GM13976 (cell line): ENCODE measurements around the gene KPNA2.
"Not testable (repeated sequence)": the region's sequence is repeated elsewhere in the genome, so short reads cannot be mapped to it uniquely, and the experiment has no call there.

Source experiments
- DNase-seq: peaks from one replicate; pipeline ENCODE4 v3.0.0; 2012; ENCODE audit warnings: low spot score
- in situ Hi-C: fragments of 300-500 bp; cut with MboI; formaldehyde crosslinking; loops from one replicate; pipeline ENCODE4 v1.12.0; 2022; ENCODE audit warnings: low sequenced_read_pairs, mixed read lengths, inconsistent platforms; ENCODE audit not compliant: unreplicated experiment
- TF ChIP-seq, protein P1 (sequence below): IDR thresholded peaks from 2 replicates; pipeline ENCODE4 v1.5.1; 2012; ENCODE audit warnings: borderline replicate concordance, mild to moderate bottlenecking; ENCODE audit not compliant: insufficient read depth; ENCODE audit errors: extremely low read depth, missing control alignments, control extremely low read depth

Gene KPNA2

DNA sequence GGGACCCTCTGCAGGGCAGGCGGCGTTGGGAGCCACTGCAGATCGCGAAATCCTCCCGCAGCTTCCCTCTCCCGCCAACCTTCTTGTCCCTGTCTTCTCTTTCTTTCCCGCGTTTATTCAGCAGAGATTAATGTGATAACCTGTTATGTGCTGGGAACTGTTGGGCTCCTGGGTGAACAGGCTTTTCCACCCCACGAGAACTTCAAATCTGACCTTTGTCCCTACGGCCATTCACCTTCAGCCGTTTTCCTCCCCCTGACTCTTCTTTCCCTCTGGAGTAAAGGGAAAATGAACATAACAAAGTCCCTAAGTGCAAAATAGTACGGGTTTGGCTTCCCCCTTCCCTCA lies 15.2 kb upstream of the KPNA2 start:
- DNase-seq: no peak
- in situ Hi-C loops: no loop called here
- TF ChIP-seq, protein P1, sequence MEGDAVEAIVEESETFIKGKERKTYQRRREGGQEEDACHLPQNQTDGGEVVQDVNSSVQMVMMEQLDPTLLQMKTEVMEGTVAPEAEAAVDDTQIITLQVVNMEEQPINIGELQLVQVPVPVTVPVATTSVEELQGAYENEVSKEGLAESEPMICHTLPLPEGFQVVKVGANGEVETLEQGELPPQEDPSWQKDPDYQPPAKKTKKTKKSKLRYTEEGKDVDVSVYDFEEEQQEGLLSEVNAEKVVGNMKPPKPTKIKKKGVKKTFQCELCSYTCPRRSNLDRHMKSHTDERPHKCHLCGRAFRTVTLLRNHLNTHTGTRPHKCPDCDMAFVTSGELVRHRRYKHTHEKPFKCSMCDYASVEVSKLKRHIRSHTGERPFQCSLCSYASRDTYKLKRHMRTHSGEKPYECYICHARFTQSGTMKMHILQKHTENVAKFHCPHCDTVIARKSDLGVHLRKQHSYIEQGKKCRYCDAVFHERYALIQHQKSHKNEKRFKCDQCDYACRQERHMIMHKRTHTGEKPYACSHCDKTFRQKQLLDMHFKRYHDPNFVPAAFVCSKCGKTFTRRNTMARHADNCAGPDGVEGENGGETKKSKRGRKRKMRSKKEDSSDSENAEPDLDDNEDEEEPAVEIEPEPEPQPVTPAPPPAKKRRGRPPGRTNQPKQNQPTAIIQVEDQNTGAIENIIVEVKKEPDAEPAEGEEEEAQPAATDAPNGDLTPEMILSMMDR: no peak

DNA sequence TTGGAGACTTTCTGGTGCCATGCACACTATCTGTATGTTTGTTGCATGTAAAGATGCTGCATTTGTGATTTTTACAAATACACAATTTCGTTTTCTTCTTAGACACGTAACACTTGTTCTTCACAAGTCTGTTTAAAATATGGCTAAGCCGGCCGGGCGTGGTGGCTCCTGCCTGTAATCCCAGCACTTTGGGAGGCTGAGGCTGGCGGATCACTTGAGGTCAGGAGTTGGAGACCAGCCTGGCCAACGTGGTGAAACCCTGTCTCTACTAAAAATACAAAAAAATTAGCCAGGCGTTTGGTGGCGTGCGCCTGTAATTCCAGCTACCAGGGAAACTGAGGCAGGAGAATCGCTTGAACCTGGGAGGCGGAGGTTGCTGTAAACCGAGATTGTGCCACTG lies 14.7 kb upstream of the KPNA2 start:
- in situ Hi-C loops: not testable (repeated sequence)
- DNase-seq: peak; percentile 33

DNA sequence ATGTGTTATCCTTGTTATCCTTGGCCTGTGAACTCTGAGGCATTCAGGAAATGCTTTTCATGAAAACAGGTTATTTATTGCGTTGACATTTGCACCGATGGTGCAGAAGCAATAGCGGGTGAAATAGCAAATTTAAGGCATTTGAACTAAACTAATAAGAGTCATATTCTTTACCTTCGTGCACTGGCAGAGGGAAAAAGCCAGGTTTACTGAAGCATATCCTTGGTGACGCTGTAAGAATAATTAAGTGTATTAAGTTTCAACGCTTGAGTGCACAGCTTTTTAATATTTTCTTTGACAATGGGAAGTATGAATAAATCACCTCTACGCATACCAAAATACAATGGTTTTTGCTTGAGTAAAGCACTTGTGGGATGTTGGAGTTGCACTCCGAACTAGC lies 13.6 kb upstream of the KPNA2 start:
- in situ Hi-C loops: no loop called here
- TF ChIP-seq, protein P1: no peak
- no peak for DNase-seq

DNA sequence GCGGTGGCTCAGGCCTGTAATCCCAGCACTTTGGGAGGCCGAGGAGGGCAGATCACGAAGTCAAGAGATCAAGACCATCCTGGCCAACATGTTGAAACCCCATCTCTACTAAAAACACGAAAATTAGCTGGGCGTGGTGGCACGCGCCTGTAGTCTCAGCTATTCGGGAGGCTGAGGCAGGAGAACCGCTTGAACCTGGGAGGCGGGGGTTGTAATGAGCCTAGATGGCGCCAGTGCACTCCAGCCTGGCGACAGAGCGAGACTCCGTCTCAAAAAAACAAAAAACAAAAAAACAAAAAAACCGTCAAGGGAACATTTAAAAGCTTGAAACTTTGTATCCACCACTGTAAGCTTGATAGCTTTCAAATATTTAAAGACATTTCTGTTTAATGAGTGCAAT lies 13.0 kb upstream of the KPNA2 start:
- in situ Hi-C loops, DNase-seq: not testable (repeated sequence)

DNA sequence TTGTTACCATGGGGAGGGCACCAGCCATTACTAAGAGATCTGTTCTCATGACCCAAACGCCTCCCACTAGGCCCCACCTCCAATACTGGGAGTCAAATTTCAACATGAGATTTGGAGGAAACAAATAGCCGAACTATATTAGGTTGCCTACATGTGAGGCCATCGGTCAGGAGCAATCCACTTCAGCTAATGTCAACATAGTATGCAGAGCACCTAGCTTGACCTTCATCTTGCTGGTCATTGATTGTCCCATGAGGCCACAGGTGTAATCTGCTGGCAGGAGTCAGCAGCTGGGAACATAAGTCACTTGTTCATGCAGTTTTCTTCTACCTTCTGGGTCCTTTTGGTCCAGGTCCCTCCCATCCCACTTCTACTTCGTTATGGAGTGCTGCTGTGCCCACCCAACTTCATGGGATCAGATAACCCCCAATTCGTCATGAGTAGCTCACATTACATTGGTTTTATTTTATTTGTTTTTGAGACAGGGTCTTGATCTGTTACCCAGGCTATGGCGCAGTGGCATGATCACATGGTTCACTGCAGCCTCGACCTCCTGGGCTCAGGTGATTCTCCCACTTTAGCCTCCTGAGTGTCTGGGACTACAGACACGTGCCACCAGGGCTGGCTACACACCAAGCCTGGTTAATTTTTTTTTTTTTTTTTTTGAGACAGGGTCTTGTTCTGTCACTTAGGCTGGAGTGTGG lies 5.9 kb upstream of the KPNA2 start:
- in situ Hi-C loops: no loop called here
- DNase-seq: no peak
- TF ChIP-seq, protein P1: no peak

DNA sequence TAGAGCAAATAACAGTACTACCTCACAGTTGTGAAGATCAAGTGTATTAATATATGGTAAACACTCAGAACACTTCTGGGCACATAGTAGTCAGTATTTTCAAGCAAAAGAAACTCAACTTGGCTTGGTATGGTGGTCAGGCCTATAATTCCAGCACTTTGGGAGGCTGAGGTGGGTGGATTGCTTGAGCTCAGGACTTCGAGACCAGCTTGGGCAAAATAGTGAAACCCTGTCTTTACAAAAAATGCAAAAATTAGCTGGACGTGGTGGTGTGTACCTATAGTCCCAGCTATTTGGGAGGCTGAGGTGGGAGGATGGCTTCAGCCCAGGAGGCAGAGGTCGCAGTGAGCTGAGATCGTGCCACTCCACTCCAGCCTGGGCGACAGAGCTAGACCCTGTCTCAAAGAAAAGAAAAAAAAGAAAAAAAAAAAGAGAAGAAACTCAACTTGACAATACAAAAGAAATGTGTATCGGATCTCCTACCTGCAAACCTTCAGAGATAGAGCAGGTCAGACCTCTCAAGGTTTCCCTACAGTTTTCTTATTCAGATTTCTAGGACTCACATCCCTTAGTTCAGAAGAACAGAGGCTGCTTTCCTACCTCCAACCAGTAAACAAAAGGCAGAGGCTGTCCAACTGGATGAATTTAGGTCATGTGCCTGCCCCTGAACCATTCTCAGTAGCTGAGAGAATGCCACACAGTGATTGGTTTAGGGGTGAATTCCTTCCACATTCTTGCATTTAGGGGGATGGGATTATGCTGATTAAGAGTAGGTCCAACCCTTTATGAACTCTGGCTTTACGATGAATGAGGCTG lies 1.7 kb upstream of the KPNA2 start:
- DNase-seq: no peak
- in situ Hi-C loops: no loop called here
- TF ChIP-seq, protein P1: no peak

DNA sequence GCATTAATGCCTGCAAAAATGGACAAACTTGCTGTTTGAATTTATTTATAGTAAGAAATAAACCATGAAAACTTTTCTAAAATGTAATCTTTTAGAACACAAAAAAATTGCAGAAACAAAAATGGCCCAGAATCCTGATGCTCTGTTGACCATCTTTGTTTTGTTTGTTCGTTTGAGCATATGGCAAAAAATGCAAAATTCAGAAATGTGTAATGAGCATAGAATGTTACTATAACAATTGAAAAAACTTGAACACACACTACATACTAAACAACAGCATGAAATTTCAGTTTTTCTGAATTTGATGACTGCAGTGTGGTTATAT lies 1.1 kb upstream of the KPNA2 start:
- in situ Hi-C loops: no loop called here
- TF ChIP-seq, protein P1: no peak
- DNase-seq: no peak
